ENCODE measurements around the gene TXNDC8.

The TXNDC8 gene

DNA sequence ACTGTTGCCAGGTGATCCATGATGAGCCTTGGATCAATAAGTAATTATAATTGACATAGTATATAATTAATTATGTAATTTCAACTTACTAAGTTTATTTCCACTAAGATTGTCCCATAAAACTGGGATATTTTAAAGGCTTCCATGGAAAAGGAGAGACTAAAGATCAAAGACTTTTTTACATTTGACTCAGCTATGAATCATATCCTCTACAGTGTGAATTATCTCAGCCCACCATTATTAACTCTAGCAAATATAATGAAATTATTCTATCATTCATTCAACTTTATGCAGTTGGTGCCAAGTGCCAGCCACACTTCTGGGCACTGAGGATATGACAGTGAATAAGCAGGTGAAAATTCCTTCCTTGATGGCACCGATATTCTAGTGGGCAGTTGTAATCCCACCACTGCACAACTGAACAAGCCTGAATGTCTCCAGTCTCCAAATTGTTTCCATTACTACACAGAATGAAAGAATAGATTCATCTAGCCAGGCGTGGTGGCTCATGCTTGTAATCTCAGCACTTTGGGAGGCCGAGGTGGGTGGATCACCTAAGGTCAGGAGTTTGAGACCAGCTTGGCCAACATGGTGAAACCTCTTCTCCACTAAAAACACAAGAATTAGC, 59.5 kb downstream of the TXNDC8 start:
- DNase-seq (ENCODE audit: low spot score): no peak

- no peak for DNase-seq (ENCODE audit: low spot score)
Measured at GRCh38 chr9:110276781-110277180, 60.9 kb downstream of the TXNDC8 start.

- DNase-seq (ENCODE audit: low spot score): no peak
Measured at GRCh38 chr9:110270211-110270995, 67.3 kb downstream of the TXNDC8 start.

DNA sequence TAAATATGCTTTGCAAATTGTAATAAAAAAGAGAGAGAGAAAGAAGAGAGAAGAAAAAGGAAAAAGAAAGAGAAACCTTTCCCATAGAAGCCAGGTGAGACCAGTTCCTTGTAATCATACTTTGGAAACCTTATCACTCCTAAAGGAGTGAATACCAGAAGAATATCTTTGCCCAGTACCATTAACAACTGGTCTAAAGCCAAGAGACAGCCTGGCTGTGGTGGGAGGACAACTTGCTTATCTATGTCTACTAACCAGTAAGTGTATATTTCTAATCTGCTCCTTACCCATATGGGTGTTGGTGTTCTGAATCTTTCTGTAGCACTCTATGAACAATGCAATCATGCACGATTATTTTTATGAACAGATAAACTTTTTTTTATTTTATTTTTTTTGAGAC, 70.9 kb downstream of the TXNDC8 start:
- no peak for DNase-seq (ENCODE audit: low spot score)

GRCh38 chr9:110261632-110262031, 76.0 kb downstream of the TXNDC8 start:
- DNase-seq (ENCODE audit: low spot score): no peak

DNA sequence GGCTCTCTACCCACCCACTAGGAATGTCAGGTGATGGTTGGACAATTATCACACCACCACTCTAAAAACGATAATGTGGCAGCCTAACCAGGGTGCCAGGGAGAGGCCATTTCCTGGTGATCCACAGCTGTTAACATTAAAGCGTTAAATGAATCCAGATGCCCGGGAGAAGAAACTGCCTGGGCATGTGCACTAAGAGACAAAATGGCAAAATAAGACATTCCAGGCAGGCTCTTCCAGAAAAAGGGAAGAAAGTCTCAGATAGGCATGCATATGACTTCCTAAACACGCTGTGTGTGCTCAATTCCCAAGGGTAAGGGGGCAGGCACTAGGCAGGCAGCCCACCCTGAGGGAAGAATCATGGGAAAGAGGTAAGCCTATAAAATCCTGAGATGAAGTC, 76.8 kb downstream of the TXNDC8 start:
- no peak for DNase-seq (ENCODE audit: low spot score)

- DNase-seq (ENCODE audit: low spot score): no peak
Measured at GRCh38 chr9:110259566-110259965, 78.1 kb downstream of the TXNDC8 start.

- no peak for DNase-seq (ENCODE audit: low spot score)
Measured at GRCh38 chr9:110258690-110259091, 79.0 kb downstream of the TXNDC8 start.

DNA sequence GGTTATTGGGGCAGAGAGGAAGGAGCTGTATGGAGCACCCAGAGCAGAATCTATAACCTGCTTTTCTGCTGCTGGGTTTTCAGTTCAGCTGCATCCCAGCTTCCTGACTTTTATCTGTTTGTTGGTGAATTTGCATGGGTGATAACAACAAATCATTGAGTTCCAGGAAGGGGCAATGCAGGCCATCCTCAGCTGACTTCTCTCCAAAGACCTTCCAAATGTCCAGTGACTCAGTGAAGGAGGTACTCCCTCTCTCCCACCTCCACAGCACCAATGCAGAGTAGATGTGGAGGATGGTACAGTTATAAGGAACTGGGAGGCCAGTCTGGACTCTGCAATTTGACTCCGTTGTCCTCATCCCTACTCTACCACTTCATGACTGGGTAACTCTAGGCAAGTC, 79.7 kb downstream of the TXNDC8 start:
- no peak for DNase-seq (ENCODE audit: low spot score)

GRCh38 chr9:110257097-110257841, 80.4 kb downstream of the TXNDC8 start:
- no peak for DNase-seq (ENCODE audit: low spot score)

- peak; percentile 88 for DNase-seq (ENCODE audit: low spot score)
Measured at GRCh38 chr9:110256380-110257096, 81.1 kb downstream of the TXNDC8 start, which contains the start of gene TXN. TSS of gene TXN (minus strand) at chr9:110256507. CDS start at chr9:110256435, 72 bp downstream.

DNA sequence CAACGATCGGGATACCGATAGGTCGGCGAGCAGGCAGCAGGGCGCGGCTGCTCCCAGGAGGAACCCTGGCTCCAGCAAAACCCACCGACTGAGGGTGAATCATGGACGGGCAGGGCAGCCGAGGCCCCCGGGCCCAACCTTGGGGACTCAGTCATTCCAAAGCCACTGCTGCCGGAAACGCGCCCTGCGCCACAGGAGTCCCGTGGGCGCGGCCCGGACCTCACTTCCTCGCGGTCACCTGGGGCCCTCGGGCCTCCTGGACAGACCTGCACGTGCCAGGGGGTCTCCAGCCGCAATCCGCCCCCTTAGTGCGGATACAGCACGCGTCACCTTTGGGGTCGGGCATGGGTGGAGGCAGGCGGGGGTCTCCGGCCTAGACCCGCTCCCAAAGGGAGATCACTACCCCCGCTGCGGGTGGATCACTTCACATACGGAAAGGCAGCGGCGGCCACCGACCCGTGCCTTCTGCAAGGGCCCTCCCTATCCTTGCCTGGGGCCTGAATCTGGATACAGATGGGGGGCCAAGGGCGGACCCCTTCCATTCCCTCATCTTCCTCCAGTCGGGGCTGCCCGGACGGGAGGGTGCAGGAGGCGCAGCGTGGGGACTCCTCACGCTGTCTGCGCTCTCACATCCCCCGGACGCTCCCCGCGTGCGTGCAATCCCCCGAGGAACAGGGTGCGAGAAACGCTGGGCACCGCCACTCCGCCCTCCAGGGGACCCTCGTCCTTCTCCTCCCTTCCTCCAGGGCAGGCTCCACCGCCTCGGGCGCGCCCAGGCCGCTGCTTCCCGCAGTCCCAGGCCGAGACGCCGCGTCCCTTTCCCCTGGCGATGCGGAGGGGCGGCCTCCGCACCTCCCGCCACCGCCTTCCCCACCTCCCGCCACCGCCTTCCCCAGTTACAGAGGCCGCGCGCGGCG, 81.9 kb downstream of the TXNDC8 start:
- peak; percentile 33 for DNase-seq (ENCODE audit: low spot score)

DNA sequence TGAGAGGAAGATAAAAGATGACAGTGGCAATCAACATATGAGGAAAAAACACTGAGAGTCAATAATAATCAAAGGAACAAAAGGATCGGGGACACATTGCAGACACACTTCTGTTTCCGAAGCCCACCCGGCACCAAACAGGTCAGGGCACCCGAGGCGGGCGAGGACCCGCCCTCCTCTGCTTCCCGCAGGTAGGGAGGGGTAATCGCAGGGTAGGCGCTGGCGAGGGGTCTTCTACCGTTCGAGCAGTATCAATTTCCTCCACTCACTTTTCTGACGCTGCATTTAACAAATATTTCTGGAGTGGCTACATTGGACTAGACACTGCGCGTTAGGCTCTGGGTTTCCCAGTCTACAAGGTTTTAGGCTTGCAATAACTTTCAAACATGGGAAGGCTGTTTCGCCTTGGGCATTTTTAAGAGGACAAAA, 82.6 kb downstream of the TXNDC8 start:
- DNase-seq (ENCODE audit: low spot score): peak; percentile 29

GRCh38 chr9:110254500-110254899, 83.2 kb downstream of the TXNDC8 start:
- no peak for DNase-seq (ENCODE audit: low spot score)

Data from NAMALWA (cell line).